Vagina (tissue), 2 donors: ENCODE measurements around the gene LRRC4B.

Source experiments
- CTCF ChIP-seq, 3 experiments: fragments of 450-650 bp in 2 of 3; fragments of 200-600 bp in 1 of 3; sonication (generic) in 1 of 3; IDR thresholded peaks; one replicate each; pipeline ENCODE4 v1.5.1; 2017 to 2019; ENCODE audit warnings: antibody characterized with exemption in 3 of 3, mild to moderate bottlenecking in 2 of 3, moderate library complexity in 2 of 3
- POLR2A ChIP-seq, 2 donors: fragments of 450-650 bp; IDR thresholded peaks; one replicate each; pipeline ENCODE4 v1.6.1; 2017; ENCODE audit warnings: antibody characterized with exemption in 2 of 2, mild to moderate bottlenecking in 2 of 2, moderate library complexity in 2 of 2
- POLR2AphosphoS5 ChIP-seq, 2 donors: sonication (generic); formaldehyde crosslinking; IDR thresholded peaks; one replicate each; pipeline ENCODE4 v1.9.0; 2017; ENCODE audit warnings: antibody characterized with exemption in 2 of 2, mild to moderate bottlenecking in 2 of 2, low read depth in 1 of 2; ENCODE audit not compliant: insufficient read depth in 1 of 2

- no peak for TF ChIP-seq POLR2A (IDR thresholded peaks at IDR 0.05)
- no peak for TF ChIP-seq CTCF (IDR thresholded peaks at IDR 0.05)
- no peak for TF ChIP-seq POLR2AphosphoS5 (IDR thresholded peaks at IDR 0.05; ENCODE audit: insufficient read depth in 1 of 2, low read depth in 1 of 2)
Measured at GRCh38 chr19:50475736-50476223, 92.5 kb downstream of the LRRC4B start.
